ENCODE data around the gene COPZ1.
A peak's percentile ranks its signal among the peaks of the same experiment; 100 is the strongest.
"Not testable (repeated sequence)": the region's sequence is repeated elsewhere in the genome, so short reads cannot be mapped to it uniquely, and the experiment has no call there.

COPZ1 gene

GRCh38 chr12:54324617-54325441, at the start of gene COPZ1:
Gene COPZ1 (plus strand): TSS chr12:54325131. CDS start chr12:54325164, 33 bp downstream.
- peak; percentile 100 for DNase-seq (ENCODE audit: low spot score)

DNA sequence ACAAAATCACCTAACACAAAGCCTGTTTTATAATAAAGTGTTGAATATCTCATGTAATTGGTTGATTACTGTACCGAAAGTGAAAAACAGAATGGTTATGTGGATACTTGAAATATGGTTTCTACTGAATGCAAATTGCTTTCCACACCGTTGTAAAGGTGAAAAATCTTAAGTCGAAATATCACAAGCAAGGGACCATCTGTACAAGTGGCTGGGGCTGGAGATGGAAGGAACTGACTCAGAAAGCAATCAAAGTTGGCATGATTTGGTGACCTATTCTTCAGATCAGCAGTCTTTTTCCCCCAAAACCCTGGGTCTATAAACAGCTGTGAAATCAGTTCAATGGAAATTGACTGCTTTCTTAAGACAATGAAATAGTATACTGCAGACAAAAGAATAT, 48.6 kb upstream of the COPZ1 start:
- DNase-seq (ENCODE audit: low spot score): no peak

DNA sequence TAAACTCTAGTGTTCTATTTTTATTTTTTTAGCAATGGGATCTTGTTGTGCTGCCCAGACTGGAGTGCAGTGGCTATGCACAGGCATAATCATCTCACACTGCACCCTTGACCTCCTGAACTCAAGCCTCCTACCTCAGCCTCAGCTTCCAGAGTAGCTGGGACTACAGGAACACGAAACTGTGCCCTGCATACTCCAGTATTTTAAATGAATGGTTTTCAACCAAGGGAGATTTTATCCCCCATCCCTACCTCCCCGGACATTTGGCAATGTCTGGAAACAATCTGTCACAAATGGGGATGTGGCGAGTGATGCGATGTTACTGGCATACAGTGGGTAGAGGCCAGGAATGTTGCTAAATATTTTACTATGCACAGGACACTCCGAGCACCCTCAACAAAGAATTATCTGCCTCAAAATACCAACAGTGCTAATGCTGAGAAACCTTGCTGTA, 47.1 kb upstream of the COPZ1 start:
- peak; percentile 65 for DNase-seq (ENCODE audit: low spot score)

DNA sequence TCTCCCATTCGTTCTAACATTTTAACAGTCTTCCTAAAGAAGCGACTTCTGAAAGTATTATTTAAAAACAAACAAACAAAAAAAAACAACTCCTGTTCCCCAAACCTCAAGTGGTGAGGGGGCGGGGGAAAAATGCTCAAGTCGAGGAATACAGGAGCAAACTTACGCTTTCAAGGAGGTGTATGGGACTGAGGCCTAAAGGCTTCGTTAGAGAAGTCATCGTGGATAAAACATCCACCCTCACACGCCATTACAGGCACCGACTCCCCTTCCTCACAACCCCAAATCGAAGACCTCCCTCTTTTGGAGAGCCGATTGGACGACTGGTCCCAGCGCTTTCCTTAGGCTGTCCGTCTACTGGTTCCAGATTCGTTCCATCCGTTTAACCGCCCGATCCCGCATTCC, 45.7 kb upstream of the COPZ1 start:
- no peak for DNase-seq (ENCODE audit: low spot score)

DNA sequence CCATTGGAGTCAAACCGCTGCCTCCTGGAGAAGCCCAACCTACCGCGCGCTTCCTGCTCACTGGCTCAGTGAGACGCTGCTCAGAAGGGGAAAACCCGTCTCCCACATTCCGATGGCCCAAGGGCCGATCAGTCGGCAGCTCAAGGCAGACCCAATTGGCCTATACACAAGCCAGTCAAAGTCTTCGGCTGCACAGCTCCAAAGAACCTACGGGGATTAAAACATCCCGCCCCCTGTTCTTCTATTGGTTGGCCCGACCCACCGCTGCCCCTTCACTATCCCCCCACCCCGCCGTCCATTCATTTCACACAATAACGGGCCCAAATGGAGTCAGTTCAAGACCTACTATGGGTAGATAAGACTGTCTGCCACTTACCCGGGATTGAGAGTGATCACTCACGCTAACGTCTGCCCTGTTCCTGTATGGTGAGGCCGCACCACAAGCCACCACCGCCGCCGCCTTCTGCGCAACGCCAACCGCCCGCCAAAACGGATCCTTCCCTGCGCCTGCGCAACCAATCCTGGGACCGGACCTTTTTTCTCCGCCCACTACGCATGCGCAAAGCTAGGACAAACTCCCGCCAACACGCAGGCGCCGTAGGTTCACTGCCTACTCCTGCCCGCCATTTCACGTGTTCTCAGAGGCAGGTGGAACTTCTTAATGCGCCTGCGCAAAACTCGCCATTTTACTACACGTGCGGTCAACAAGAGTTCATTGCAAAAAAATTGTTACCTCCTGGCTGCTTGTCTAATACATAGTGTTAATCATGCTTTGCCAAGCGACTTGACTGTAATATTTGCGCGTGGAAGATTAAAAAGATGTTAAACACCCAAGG, 45.1 kb upstream of the COPZ1 start, which contains the start of gene CBX5:
CBX5 (minus strand) TSS at position 491 of the 836 bp plus-strand sequence. CDS start 22,472 bp downstream, outside the sequence.
- DNase-seq (ENCODE audit: low spot score): peak; percentile 100

DNA sequence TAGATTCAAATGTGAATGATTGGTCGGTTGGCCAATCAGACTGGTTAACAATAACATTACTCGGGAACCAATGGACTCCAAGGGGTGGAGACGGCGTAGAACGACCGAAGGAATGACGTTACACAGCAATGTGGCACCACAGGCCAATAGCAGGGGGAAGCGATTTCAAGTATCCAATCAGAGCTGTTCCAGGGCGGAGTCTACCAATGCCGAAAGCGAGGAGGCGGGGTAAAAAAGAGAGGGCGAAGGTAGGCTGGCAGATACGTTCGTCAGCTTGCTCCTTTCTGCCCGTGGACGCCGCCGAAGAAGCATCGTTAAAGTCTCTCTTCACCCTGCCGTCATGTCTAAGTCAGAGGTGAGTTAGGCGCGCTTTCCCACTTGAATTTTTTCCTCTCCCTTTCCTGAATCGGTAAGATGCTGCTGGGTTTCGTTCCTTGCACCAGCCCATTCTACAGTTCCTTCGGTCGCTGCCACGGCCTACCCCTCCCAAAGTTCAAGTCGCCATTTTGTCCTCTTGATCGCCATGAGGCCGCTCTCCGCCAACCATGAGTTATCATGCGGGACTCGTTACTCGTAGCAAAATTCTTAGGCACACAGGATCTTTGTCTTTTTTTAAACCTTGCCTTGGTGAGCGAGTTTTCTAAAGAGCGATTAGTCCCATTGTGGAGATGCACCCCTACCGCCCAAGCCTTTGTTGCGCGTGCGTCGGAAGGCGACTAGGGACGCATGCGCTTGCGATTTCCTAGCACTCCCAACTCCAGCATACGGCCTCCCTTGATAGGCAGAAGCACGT, 44.3 kb upstream of the COPZ1 start, which contains the start of gene HNRNPA1:
HNRNPA1 (plus strand) TSS at position 259 of the 793 bp plus-strand sequence; CDS start at position 341, 82 bp downstream.
- peak; percentile 100 for DNase-seq (ENCODE audit: low spot score)

- DNase-seq (ENCODE audit: low spot score): not testable (repeated sequence)
These were observed 43.7 kb upstream of the COPZ1 start for GRCh38 chr12:54281261-54281638.

DNA sequence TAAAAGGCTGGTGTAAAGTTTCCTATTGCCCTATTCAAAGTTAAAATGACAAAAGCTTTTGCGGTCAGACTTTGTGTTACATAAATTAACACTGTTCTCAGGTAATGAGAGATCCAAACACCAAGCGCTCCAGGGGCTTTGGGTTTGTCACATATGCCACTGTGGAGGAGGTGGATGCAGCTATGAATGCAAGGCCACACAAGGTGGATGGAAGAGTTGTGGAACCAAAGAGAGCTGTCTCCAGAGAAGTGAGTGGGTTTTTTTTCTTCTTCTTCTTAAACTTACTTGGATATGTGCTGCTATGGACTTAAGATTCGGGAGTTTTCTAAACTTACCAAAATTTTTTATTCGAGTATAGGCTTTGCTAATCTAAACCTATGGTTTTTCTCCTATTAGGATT, 43.2 kb upstream of the COPZ1 start:
- DNase-seq (ENCODE audit: low spot score): not testable (repeated sequence)

DNA sequence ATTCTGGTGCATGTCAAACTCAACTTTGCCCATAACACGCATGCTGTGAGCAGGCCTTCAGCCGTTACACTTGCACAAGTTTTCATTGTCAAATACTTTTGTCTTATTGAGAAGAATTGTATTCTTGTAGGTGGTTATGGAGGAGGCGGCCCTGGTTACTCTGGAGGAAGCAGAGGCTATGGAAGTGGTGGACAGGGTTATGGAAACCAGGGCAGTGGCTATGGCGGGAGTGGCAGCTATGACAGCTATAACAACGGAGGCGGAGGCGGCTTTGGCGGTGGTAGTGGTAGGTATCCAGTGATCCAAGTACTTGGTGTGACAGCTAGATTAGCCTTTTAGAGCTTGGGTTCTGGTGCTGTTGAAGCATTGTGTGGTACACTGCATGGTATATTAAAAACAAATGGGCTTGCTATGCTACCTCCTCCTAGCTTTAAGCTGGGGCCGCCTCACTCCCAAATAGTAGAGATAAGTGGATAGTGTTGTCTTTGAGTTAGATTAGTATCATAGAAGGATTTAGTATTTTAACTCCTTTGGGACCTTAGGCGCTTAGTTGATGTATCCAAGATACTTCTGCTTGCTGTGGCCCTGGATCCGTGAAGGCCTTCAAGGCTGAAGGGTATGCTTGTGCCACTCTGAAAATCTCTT, 41.9 kb upstream of the COPZ1 start:
- DNase-seq (ENCODE audit: low spot score): no peak

GRCh38 chr12:54284070-54284780, 40.7 kb upstream of the COPZ1 start:
- not testable (repeated sequence) for DNase-seq (ENCODE audit: low spot score)

GRCh38 chr12:54285150-54286041, 39.5 kb upstream of the COPZ1 start:
- no peak for DNase-seq (ENCODE audit: low spot score)

DNA sequence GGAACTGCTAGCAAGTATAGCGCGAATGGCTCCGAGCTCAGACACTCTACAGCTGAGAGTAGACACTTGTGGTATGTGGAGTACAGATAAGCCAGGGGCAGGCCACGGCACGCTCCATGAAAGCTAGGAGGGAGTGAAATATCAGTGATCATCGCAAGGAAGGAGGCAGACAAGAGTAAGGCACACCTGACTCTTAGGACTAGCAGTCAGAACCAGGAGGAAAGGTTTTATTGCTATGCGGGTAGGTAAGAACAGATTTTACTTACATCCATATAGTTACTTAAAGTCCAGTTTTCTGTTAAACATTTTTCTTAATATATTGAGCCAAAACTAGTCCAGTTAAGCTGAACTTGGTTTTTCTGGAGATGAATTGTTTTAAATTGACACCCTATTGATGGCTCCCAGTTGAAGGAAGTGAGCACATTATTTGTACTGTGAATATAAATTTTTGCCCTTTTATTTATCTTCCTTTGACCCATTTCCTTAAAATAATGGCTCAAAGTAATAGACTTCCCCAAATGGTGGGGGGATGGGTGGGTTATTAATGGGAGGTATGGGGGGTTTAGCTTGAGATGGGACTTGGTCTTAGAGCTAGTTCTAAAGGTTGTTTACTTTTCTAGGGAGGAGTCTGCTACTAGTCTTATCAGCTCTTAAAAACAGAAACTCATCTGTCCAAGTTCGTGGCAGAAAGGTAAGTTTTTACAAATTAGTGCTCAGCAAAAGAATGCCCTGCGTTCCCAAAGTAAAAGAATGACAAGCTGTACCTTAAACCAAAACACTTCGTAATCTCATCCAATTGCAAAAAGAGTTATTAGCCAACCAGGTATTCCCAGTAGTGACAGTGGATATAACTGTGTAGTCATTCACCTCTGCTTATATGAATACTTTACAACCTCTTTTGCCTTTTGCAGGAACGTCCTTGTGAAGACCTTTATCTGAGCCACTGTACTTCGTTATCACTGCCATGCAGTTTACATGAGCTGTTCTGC, 38.6 kb upstream of the COPZ1 start:
- DNase-seq (ENCODE audit: low spot score): peak; percentile 16

DNA sequence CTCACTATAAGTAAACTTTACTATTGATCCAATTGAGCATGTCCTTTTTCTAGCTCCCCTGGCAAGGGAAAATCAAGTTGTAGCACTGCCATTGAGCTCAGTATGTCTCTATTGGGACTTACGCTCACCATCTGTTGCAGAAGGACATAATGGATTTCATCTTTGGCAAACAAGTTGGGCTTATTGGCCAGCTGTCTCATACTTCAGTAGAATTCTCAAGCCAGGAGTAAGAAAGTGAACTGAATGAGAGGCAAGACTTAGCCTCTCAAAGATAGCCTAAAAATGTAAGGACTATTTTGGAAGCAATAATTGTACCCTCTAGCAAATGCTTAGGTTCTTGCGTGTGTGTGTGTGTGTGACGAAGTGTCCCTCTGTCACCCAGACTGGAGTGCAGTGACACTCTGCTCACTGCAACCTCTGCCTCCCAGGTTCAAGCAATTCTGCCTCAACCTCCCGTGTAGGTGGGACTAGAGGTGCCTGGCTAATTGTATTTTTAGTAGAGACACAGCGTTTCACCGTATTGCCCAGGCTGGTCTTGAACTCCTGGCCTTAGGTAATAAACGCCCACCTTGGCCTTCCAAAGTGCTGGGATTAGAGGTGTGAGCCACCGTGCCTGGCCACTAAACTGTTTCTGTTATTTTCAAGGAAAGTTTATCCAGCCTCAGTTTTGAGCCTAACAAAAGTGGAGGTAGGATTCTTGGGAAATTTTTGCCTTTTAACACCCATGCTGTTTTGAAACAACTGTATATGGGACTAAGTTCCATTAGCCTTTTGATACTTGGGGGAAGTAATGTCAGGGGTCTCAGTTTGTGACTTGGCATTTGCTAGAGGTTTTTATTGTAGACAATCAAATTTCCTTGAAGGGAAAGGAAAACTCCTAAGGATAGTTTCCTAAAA, 37.4 kb upstream of the COPZ1 start:
- DNase-seq (ENCODE audit: low spot score): no peak

GRCh38 chr12:54292083-54292930, 32.6 kb upstream of the COPZ1 start:
- no peak for DNase-seq (ENCODE audit: low spot score)

GRCh38 chr12:54292931-54293241, 32.0 kb upstream of the COPZ1 start:
- DNase-seq (ENCODE audit: low spot score): no peak

GRCh38 chr12:54294152-54294952, 30.6 kb upstream of the COPZ1 start:
- DNase-seq (ENCODE audit: low spot score): peak; percentile 34
